AG04450 (cell line): ENCODE data around the gene DLG3. TPM values are rescaled to one million over a fixed set of nuclear protein-coding genes. Genes with fewer than 3 reads are reported as not detected.

Experiments used
- CTCF ChIA-PET: fragments of 300-600, 350-600 bp; formaldehyde crosslinking; extraction: SDS; loops from one replicate; lab custom pipeline; 2022; ENCODE audit warnings: antibody characterized with exemption, inconsistent platforms; lab: Charles Lee
- POLR2A ChIA-PET: fragments of 350-600 bp; formaldehyde crosslinking; extraction: SDS; loops from one replicate; lab custom pipeline; 2021; ENCODE audit warnings: antibody characterized with exemption, inconsistent platforms; lab: Yijun Ruan, JAX
- DNase-seq: peaks from one replicate; pipeline ENCODE4 v3.0.0-alpha.2; 2011; ENCODE audit warnings: low read depth, low spot score
- H3K27ac ChIP-seq: one replicate; pipeline ENCODE4 v1.5.1; 2012; ENCODE audit warnings: low read depth, low read length, control low read depth
- H3K27me3 ChIP-seq: one replicate; pipeline ENCODE4 v1.6.0; 2012; ENCODE audit warnings: low read length; ENCODE audit not compliant: control insufficient read depth, insufficient read depth
- H3K4me3 ChIP-seq: 2 replicates; pipeline ENCODE4 v1.5.1; 2011; ENCODE audit warnings: mild to moderate bottlenecking, low read depth, low read length, control low read depth
- H3K9me3 ChIP-seq: 2 replicates; pipeline ENCODE4 v1.5.1; 2012; ENCODE audit warnings: low read length; ENCODE audit not compliant: control insufficient read depth, insufficient read depth
- CTCF ChIP-seq: IDR thresholded peaks from 2 replicates; pipeline ENCODE4 v1.5.1; 2011; ENCODE audit warnings: low read depth, low read length, control low read depth, inconsistent platforms
- polyA plus RNA-seq: library from polyadenylated mRNA; depleted of rRNA; stranded (reverse); fragments of >200 nt; gene quantifications from 2 replicates; pipeline ENCODE4 v1.2.3, GENCODE V29; 2011

Gene DLG3
- polyA plus RNA-seq, 1 experiment, result 29.2 TPM

GRCh38 chrX:70424801-70425200 lies 19.8 kb upstream of the DLG3 start:
- POLR2A ChIA-PET, result no interaction called here
- no peak for TF ChIP-seq CTCF
- Histone ChIP-seq H3K9me3 (no peaks in the 10 kb centered on the region), H3K27ac (no peak overlapping the region), H3K27me3 (no peaks in the 10 kb centered on the region), H3K4me3 (no peak overlapping the region)
- no peak for DNase-seq
- CTCF ChIA-PET, result no interaction called here

GRCh38 chrX:70426286-70427278 lies 18.1 kb upstream of the DLG3 start:
- POLR2A ChIA-PET, result no interaction called here
- no peaks in the 10 kb centered on the region for H3K27me3 ChIP-seq
- H3K9me3 ChIP-seq, result no peaks in the 10 kb centered on the region
- CTCF ChIA-PET, result no interaction called here
- H3K27ac ChIP-seq, result no peak overlapping the region
- no peak for TF ChIP-seq CTCF
- no peak for DNase-seq
- H3K4me3 ChIP-seq, result no peak overlapping the region

GRCh38 chrX:70427365-70427764 lies 17.3 kb upstream of the DLG3 start:
- ChIA-PET POLR2A (no interaction called here), CTCF (no interaction called here)
- no peak for TF ChIP-seq CTCF

GRCh38 chrX:70429759-70430158 lies 14.9 kb upstream of the DLG3 start:
- Histone ChIP-seq H3K9me3 (no peaks in the 10 kb centered on the region), H3K27me3 (no peaks in the 10 kb centered on the region), H3K4me3 (no peak overlapping the region), H3K27ac (no peak overlapping the region)
- no peak for TF ChIP-seq CTCF
- no peak for DNase-seq
- ChIA-PET POLR2A (no interaction called here), CTCF (interaction anchor here (1.3 kb wide), 1 partner anchor 22 kb away, joined by 4 read pairs; no protein-coding TSS in a partner anchor)

More at GRCh38 chrX:70427365-70427764, 17.3 kb upstream of the DLG3 start:
- H3K9me3 ChIP-seq, result no peaks in the 10 kb centered on the region
- H3K27me3 ChIP-seq, result no peaks in the 10 kb centered on the region
- DNase-seq, result no peak
- no peak overlapping the region for H3K27ac ChIP-seq
- no peak overlapping the region for H3K4me3 ChIP-seq
